HG03354 (cell line): ENCODE measurements around the gene SNRPE.

Source experiments
- ATAC-seq: cut with Tn5 transposase; IDR thresholded peaks from one replicate; pipeline ENCODE4 v1.9.1; 2021; ENCODE audit warnings: mild to moderate bottlenecking; ENCODE audit not compliant: unreplicated experiment, poor library complexity, severe bottlenecking

SNRPE gene

GRCh38 chr1:203873094-203873493 lies 11.7 kb downstream of the SNRPE start:
- no peak for ATAC-seq

GRCh38 chr1:203878422-203878821 lies 17.0 kb downstream of the SNRPE start:
- no peak for ATAC-seq

DNA sequence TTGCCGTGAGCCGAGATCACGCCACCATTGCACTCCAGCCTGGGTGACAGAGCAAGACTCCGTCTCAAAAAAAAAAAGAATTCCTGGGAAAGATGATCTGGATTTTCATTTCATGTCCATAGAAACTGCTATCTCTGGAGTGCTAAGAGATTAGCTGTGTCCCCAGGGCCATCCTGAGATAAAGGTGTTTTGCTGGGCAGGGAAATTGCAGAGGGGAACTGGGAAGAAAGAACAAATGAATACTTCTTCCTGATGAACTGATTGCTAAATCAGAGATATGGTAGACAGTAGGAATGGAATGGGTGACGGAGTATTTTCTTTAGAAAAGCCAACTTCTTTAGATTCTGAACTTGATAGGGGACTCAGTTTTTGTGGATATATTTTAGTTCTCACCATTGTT lies 19.2 kb downstream of the SNRPE start:
- ATAC-seq = no peak

DNA sequence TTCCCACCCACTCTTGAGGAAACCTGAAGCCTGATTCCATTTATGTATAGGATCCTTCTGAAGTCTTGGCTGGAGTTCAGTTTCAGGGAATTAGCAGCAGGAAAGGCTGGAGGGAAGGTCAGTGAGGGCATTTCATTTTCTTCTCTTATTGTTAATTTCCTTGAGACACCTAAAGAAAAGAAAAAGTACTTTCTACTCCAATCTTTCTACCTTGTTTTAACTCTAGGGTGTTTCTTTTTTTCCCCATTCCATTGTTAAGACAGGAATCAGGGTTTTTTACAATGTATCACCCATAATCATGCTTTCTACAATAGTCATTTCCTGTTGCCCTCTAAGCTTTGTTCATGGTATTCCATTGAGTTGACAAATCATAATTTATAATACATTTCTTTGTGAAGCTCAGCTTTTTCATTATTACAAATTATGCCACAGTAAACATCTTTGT lies 27.4 kb downstream of the SNRPE start:
- no peak for ATAC-seq

DNA sequence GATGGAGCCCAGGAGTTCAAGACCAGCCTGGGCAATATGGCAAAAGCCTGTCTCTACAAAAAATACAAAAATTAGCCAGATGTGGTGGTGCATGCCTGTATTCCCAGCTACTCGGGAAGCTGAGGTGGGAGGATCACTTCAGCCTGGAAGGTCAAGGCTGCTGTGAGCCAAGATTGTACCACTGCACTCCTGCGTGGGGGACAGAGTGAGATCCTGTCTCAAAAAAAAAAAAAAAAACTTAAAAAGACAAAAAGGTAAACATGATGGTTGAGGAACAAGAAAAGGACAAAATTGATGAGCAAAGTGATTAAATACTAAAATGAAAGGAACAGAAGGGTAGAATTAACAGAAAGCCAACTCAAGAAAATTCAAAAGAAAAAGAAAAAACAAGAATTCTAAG lies 30.6 kb downstream of the SNRPE start:
- no peak for ATAC-seq

GRCh38 chr1:203898458-203899352 lies 37.3 kb downstream of the SNRPE start:
- no peak for ATAC-seq

DNA sequence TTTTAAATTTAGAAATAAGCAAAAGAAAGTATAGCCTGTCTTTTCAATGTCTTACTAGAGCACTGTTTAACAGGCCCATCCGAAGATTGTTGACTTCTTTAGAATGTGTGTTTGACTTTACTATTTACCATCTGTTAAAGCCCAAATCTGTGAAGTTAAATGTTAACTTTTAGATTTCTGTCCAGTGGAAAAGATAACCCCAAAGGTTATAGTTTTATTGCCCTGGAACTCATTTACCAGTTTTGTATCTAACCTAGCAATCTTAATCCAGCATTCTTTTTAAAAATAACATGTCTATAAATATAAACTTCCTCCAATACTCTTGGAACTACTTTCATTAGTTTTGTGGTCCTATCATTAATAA lies 37.9 kb downstream of the SNRPE start:
- no peak for ATAC-seq

DNA sequence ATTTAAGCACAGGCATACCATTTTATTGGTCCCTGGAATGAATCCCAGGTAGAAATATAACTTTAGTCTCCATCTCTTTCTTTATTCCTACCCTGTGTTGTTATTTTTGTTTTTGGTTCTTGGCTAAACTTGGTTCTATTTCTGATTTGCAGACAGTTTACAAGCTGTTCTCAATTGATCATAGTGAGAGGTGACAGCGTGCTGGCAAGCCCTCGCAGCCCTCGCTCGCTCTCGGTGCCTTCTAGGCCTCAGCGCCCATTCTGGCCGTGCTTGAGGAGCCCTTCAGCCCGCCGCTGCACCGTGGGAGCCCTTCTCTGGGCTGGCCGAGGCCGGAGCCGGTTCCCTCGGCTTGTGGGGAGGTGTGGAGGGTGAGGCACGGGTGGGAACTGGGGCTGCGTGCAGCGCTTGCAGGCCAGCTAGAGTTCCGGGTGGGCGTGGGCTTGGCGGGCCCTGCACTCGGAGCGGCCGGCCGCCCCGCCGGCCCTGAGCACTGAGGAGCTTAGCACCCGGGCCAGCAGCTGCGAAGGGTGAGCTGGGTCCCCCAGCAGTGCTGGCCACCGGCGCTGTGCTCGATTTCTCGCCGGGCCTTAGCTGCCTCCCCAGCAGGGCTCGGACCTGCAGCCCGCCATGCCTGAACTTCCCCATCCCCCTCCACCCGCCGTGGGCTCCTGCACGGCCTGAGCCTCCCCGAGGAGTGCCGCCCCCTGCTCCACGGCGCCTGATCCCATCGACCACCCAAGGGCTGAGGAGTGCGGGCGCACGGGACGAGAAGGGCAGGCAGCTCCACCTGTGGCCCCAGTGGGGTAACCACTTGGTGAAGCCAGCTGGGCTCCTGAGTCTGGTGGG lies 38.7 kb downstream of the SNRPE start:
- no peak for ATAC-seq

GRCh38 chr1:203901581-203901980 lies 40.2 kb downstream of the SNRPE start:
- ATAC-seq = no peak

GRCh38 chr1:203905275-203905674 lies 43.9 kb downstream of the SNRPE start:
- ATAC-seq = no peak

GRCh38 chr1:203906932-203907331 lies 45.5 kb downstream of the SNRPE start:
- ATAC-seq = no peak

DNA sequence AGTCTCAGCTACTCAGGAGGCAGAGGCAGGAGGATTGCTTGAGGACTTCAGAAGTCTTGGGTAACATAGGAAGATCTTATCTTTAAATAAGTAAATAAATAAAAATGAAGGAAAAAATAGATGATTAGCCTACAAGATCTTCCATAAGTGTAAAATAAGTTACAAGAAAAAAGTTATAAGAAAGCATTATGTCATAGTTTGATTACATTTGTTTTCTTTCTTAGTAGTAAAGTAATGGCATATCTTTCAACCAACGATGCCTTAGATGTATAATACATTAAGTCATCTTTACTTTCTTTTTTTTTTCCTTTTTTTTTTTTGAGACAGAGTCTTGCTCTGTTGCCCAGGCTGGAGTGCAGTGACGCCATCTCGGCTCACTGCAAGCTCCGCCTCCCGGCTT lies 46.5 kb downstream of the SNRPE start:
- ATAC-seq = no peak

GRCh38 chr1:203911806-203912205 lies 50.4 kb downstream of the SNRPE start:
- no peak for ATAC-seq

DNA sequence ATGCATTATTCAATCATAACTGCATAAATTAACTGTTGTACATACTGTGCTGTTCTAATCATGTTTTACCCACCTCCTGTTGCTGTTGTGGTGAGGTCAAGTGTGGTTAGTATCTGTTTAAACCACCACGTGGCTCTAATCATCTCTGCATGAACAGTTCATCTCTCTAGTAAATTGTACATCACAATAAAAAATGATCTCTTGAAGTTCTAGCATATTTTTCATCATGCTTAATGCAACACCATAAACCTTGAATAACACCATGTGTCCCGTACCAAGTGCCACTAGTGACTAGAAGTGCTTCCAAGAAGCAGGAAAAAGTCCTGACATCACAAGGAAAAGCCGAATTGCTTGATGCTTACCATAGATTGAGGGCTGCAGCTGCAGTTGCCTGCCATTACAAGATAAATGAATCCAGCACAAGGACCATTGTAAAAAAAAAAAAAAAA lies 51.7 kb downstream of the SNRPE start:
- no peak for ATAC-seq

DNA sequence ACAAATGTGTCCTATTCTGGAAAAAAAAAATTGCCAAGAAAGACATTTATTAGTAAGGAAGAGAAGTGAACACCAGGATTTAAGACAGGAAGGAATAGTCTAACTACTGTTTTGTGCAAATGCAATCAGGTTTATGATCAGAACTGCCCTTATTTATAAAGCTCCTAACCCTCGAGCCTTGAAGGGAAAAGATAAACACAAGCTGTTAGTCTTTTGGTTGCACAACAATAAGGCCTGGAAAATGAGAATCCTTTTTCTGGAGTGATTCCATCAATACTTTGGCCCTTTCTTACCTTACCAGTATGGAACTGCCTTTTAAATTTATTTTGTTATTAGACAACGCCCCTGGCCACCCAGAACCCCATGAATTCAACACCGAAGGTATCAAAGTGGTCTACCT lies 52.9 kb downstream of the SNRPE start:
- ATAC-seq = no peak

GRCh38 chr1:203915811-203916210 lies 54.4 kb downstream of the SNRPE start:
- no peak for ATAC-seq

DNA sequence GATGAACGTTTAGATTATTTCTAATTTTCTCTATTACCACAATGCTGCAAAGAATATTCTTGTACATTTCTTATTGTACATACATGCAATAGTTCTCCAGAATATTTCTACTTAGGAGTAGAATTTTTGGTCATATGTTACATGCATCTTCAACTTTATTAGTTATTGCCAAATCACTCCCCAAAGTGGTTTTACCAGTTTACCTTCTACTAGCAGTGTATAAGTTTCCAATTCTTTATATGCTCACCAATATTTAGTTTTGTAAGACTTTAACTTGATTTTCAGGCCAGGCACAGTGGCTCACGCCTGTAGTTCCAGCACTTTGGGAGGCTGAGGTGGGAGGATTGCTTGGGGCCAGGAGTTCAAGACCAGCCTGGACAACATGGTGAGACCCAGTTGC lies 55.4 kb downstream of the SNRPE start:
- ATAC-seq = no peak
